ENCODE results near the gene PDILT.

GRCh38 chr16:20339744-20340143 is 64.8 kb downstream of the PDILT start:
- TF ChIP-seq CTCF (IDR thresholded peaks at IDR 0.05) (no peak), POLR2A (IDR thresholded peaks at IDR 0.05) (no peak)
